ENCODE results near the gene ZNF587.
A peak's percentile ranks its signal among the peaks of the same experiment; 100 is the strongest.
"Not testable (repeated sequence)": the region's sequence is repeated elsewhere in the genome, so short reads cannot be mapped to it uniquely, and the experiment has no call there.

The ZNF587 gene

DNA sequence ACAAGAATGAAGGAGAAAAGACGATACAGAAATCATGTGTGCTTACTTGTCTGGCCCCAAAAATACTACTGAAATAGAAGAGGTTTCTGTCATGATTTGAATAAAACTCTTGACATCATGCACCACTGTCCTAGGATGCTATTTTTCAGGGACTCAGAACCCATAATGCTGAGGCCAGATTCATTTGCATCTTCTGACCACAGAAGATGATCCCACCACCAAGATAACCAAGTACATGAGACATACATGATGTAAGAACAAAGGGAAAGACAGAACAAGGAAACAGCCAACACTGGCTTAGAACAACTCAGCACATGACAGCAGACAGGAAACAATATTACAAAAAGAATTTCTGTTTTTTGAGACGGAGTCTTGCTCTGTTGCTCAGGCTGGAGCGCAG lies 37.4 kb upstream of the ZNF587 start:
- no peak overlapping the region for H3K4me3 ChIP-seq (ENCODE audit: control insufficient read depth, low read depth, low read length)
- no peak for DNase-seq (ENCODE audit: low read depth)
- TF ChIP-seq, protein P1, sequence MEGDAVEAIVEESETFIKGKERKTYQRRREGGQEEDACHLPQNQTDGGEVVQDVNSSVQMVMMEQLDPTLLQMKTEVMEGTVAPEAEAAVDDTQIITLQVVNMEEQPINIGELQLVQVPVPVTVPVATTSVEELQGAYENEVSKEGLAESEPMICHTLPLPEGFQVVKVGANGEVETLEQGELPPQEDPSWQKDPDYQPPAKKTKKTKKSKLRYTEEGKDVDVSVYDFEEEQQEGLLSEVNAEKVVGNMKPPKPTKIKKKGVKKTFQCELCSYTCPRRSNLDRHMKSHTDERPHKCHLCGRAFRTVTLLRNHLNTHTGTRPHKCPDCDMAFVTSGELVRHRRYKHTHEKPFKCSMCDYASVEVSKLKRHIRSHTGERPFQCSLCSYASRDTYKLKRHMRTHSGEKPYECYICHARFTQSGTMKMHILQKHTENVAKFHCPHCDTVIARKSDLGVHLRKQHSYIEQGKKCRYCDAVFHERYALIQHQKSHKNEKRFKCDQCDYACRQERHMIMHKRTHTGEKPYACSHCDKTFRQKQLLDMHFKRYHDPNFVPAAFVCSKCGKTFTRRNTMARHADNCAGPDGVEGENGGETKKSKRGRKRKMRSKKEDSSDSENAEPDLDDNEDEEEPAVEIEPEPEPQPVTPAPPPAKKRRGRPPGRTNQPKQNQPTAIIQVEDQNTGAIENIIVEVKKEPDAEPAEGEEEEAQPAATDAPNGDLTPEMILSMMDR (conservative IDR thresholded peaks at IDR 0.05; ENCODE audit: control insufficient read depth, insufficient read depth, low read depth, low read length): no peak

DNA sequence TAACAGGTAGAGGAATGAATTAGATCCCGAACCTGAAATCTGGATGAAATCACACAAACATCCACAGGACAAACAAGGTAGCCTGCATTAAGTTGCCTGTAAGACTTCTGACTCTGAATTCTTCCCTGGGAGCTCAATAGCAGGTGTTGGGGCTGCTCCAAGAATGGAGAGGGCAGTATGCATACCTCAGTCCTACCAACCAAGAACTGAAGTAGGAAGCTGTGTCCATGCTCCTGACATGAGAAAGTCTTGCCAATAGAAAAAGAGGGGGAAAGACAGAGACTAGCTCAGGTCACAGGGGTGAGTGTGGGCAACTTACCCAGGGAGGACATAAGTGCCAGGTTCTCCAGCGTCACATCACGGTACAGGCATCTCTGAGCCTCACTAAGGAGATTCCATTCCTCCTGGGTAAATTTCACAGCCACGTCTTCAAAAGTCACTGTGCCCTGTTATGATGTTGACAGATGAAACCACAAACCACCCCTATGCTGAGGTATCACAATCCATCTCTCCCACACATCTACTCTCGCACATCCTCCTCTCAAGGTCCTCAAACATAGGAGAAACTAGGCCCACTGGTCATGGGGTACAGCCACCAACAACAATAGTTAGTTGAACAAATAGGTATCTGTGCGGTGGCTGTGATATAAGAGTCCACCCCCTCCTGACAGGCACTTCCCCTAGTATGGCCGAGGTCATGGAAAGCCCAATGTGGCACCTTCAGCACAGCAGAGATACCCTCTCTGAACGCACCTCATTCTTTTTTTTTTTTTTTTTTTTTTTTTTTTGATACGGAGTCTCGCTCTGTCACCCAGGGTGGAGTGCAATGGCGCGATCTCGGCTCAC lies 36.5 kb upstream of the ZNF587 start:
- DNase-seq (ENCODE audit: low read depth); H3K4me3 ChIP-seq (ENCODE audit: control insufficient read depth, low read depth, low read length): not testable (repeated sequence)

DNA sequence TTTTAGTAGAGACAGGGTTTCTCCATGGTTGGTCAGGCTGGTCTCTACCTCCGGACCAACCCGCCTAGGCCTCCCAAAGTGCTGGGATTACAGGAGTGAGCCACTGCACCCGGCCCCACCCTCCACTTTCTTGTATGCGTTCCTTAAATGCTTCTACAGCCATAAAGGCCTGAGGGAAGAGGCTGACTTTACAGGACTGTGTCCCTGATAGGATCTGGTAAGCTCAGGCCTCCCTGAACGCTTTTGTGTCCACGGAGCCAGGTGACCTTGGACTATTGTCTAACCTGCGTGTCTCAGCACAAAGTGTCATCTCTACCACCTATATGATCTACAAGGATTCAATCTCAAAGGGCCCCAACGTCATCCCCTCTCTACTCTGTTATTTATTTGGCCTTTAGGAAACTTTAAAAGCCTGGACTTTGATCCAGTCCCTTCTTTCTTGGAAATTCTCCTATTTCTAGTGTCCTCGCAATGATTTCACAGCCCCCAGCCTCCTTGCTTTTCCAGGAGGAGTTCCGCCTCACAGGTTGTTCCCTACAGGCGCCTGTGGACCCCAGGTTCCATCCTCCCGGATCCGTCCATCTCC lies 35.6 kb upstream of the ZNF587 start:
- DNase-seq (ENCODE audit: low read depth): no peak
- TF ChIP-seq, protein P1 (conservative IDR thresholded peaks at IDR 0.05; ENCODE audit: control insufficient read depth, insufficient read depth, low read depth, low read length): no peak
- peak overlapping the region; percentile 91 for H3K4me3 ChIP-seq (ENCODE audit: control insufficient read depth, low read depth, low read length)

DNA sequence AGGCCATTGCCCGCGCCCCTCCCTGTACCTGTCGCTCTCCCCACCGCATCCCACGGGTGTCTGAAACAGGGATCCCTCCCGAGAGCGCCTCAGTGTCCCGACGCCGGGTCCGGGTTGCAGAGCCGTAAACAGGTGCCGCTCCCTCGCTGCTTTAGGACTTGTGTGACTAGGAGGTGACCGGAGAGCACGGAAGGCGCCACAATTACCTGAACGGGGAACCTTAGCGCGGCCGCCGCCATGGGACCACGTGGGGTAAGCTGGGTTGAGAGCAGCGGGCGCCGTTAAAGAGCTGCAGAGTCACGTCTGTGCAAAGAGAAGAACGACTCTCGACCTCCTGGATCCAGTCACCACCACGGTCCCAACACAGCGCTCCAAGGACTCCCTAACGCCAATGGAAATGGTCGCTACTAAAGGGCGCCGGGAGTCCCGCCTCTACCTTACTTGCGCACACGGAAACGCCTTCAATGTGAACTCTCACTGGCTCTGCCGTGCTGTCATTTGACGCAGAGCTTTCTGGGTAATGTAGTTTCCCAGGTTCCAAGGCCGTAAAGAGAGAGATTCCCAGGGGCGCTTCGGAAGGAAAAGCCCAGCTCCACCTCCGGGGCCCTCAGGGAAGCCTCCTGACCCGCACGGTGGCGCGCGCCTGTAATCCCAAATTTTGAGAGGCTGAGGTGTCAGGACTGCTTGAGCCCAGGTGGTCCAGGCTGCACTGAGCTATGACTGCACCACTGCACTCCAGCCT lies 35.0 kb upstream of the ZNF587 start, which contains the start of gene ZNF552:
TSS of gene ZNF552 (minus strand) at position 409 of the 742 bp plus-strand sequence. CDS start at position 239, 170 bp downstream.
- H3K4me3 ChIP-seq (ENCODE audit: control insufficient read depth, low read depth, low read length): peak within 1 kb of the TSS; percentile 91
- peak; percentile 91 for DNase-seq (ENCODE audit: low read depth)

DNA sequence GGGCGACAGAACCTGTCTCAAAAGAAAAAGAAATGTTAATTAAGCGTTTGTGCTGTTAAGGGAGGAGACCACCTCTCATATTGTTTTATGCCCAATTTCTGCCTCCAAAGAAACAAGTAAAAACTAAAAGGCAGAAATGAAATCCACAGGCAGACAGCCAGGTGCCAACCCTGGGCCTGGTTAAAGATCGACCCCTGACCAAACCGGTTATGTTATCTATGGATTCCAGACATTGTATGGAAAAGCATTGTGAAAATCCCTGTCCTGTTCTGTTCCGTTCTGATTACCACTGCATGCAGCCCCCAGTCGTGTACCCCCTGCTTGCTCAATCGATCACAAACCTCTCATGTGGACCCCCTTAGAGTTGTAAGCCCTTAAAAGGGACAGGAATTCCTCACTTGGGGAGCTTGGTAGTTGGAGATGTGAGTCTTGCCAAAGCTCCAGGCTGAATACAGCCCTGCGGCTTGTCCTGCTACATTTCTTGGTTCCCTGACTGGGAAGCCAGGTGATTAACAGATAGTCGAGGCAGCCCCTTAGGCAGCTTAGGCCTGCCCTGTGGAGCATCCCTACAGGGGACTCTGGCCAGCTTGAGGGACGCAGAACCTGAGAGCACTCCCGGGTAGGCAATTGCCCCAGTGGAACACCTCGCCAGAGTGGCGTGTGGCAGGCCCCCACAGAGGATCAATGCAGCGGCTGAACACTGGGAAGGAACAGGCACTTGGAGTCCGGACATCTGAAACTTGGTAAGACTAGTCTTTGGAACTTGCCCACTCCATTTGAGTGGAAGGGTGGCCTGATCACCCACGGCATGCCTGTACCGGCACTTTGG lies 34.2 kb upstream of the ZNF587 start:
- no peak for DNase-seq (ENCODE audit: low read depth)
- TF ChIP-seq, protein P1 (conservative IDR thresholded peaks at IDR 0.05; ENCODE audit: control insufficient read depth, insufficient read depth, low read depth, low read length): no peak
- no peak overlapping the region for H3K4me3 ChIP-seq (ENCODE audit: control insufficient read depth, low read depth, low read length)

More for the DNA sequence above, 35.0 kb upstream of the ZNF587 start, which contains the start of gene ZNF552:
- TF ChIP-seq, protein P1 (conservative IDR thresholded peaks at IDR 0.05; ENCODE audit: control insufficient read depth, insufficient read depth, low read depth, low read length): no peak

DNA sequence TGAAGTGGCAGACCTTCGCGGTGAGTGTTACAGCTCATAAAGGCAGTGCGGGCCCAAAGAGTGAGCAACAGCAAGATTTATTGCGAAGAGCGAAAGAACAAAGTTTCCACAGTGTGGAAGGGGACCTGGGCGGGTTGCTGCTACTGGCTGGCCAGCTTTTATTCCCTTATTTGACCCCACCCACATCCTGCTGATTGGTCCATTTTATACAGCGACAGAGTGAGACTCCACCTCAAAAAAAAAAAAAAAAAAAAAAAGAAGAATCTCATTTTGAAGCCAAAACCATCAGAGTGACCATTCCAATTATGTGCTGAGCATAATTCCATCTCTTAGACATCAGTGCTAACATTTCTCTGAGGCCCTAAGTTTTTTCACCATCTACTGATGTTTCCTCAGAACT lies 33.0 kb upstream of the ZNF587 start:
- DNase-seq (ENCODE audit: low read depth): no peak
- H3K4me3 ChIP-seq (ENCODE audit: control insufficient read depth, low read depth, low read length): no peak overlapping the region
- TF ChIP-seq, protein P1 (conservative IDR thresholded peaks at IDR 0.05; ENCODE audit: control insufficient read depth, insufficient read depth, low read depth, low read length): no peak
